ENCODE data around the gene LAIR1.
"Not testable (repeated sequence)": the region's sequence is repeated elsewhere in the genome, so short reads cannot be mapped to it uniquely, and the experiment has no call there.

- TF ChIP-seq CTCF (conservative IDR thresholded peaks at IDR 0.05 in 1 of 2, IDR thresholded peaks at IDR 0.05 in 1 of 2; ENCODE audit: extremely low read depth in 1 of 2, insufficient read depth in 1 of 2, low read depth in 1 of 2, low read length in 2 of 2); EZH2 (IDR thresholded peaks at IDR 0.05; ENCODE audit: borderline replicate concordance, low read length): not testable (repeated sequence)
These were observed 2.9 kb downstream of the LAIR1 start for GRCh38 chr19:54361680-54362422.

All from mammary epithelial cell (primary cell).